ENCODE results near the gene SLC45A3.

DNA sequence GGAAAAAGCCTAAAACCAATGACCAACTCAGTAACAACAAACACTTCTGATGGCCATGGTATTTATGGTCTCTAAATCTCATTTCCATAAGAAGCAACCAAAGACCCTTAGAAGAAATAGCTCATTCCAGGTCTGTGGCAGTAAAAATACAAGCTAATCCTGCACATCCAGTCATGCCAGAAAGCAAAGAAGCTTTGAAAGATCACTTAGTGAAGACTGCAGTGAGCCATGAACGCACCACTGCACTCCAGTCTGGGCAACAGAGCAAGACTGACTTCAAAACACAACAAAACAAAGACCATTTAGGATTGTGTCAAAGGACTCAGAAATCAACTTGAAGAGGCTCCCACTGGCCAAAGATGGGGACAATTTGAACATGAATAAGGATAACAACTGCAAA, 30.1 kb downstream of the SLC45A3 start:
- TF ChIP-seq, protein P1, sequence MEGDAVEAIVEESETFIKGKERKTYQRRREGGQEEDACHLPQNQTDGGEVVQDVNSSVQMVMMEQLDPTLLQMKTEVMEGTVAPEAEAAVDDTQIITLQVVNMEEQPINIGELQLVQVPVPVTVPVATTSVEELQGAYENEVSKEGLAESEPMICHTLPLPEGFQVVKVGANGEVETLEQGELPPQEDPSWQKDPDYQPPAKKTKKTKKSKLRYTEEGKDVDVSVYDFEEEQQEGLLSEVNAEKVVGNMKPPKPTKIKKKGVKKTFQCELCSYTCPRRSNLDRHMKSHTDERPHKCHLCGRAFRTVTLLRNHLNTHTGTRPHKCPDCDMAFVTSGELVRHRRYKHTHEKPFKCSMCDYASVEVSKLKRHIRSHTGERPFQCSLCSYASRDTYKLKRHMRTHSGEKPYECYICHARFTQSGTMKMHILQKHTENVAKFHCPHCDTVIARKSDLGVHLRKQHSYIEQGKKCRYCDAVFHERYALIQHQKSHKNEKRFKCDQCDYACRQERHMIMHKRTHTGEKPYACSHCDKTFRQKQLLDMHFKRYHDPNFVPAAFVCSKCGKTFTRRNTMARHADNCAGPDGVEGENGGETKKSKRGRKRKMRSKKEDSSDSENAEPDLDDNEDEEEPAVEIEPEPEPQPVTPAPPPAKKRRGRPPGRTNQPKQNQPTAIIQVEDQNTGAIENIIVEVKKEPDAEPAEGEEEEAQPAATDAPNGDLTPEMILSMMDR (IDR thresholded peaks at IDR 0.05): no peak
- TF ChIP-seq POLR2A (IDR thresholded peaks at IDR 0.05) (no peak), EP300 (IDR thresholded peaks at IDR 0.05; ENCODE audit: low read depth) (no peak)

Measured in transverse colon (tissue), 3 donors.